ENCODE results near the gene ANKRD49. TPM values are rescaled to one million over a fixed set of nuclear protein-coding genes. Genes with fewer than 3 reads are reported as not detected.
A peak's percentile ranks its signal among the peaks of the same experiment; 100 is the strongest.

Gene ANKRD49
- total RNA-seq, 1 donor from 2014 or later: 6.0 TPM

DNA sequence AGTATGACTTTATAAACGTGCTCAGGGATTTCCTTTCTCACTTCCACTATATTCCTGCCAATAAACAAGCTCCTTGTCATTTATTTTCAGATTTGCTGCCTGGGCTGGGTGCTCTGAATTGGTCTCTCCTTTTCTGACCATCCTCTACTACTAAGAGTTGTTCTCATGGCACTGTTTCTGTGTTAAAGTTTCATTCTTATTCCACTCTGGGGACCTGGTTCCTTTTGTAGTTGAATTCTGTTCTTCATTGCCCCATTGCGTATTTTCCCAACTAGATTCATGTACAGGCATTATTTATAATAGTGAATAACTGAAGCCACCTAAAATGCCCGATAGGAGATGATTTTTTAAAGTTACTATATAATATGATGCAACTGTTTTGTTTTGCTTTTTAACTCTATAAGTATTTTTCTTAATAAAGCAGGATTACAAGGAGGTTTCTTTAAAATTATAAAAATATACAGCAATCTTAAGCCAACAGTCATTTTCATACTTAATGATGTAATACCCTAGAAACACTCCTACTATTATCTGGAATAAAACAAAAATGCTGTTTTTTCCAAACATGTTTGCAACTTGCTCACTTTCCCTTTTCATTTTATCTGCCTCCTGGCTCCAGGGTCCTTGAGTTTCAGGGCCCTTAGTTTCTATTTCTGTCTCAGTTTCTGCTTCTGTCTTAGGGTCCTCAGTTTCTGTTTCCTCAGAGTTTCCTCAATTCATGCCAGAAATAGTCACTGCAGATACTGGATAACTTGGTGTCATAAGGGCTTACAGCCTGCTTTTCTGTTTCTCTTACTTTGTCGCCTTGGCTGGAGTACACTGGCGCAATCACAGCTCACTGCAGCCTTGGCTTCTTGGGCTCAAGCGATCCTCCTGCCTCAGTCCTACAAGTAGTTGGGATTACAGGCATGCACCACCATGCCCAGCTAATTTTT is 40.2 kb downstream of the ANKRD49 start:
- DNase-seq: peak; percentile 42
- peak; percentile 76 for ATAC-seq
- intact Hi-C loops (cut with micrococcal nuclease): no loop called here

DNA sequence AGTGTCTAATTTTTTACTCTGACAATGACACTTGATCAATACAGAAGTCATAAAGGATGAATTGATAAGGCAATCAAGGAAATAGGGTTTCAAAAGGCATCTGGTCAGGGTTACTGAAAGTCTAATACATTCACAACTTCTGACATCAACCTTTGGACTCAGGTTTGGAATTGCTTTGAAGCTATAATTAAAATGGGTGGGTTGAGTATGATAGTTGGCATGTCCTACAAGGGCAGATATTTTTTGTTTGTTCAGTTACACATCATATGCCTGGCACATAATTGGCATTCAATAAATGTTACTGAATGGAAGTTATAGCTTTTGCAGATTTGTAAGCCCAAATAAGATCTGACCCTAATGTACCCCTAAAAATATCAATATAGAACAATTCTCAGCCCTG is 42.6 kb downstream of the ANKRD49 start:
- ATAC-seq (no peak), DNase-seq (no peak)
- intact Hi-C loops (cut with micrococcal nuclease): no loop called here

DNA sequence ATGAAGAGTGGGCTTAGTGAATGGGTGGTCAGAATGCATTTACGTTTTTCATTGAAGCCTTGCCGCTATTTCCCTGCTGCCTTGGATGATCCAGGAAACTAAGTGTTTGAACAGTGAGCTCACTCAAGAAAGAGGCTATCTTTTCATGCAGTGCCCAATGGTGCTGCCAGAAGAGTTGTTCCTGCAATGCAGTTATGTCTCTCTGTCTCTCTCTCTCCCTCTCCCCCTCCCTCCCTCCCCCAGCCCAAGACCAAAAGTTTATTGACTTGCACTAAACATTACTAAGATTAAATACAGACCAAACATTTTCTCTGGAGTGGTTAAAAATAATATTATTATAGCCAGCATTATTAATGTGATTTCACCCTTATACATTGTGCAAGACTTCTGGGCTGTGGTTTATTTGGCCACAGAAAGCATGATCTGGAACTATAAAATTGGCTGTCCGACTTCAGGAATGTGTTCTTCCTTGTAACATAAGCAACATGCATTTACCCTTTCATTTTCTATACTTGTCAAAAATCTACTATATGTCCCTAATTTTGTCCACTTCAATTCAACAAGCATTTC is 43.3 kb downstream of the ANKRD49 start:
- intact Hi-C loops (cut with micrococcal nuclease): no loop called here
- DNase-seq: no peak
- ATAC-seq: no peak

DNA sequence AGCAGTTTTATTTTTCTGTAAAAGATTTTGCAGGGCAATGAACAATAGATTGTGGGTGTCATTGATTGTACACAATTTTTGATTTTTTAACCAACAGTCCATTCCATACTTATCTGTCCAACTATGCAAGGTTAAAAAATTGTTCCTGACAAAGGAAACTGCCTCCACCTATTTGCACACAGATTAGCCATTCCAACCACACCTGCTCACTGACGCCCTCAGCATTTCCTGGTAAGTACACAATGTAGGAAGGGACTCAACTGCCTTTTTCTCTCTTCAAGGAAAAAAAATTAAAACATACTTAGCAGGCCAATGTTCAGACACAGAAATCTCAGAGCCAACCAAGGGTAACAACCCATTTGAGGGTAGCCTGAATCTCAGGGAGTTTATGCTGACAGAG is 45.6 kb downstream of the ANKRD49 start:
- ATAC-seq: no peak
- no peak for DNase-seq
- intact Hi-C loops (cut with micrococcal nuclease): no loop called here

GRCh38 chr11:94543695-94544645 is 50.2 kb downstream of the ANKRD49 start, which contains the start of gene FUT4:
Gene FUT4 (plus strand): TSS chr11:94543921. CDS start chr11:94544134, 213 bp downstream.
- ATAC-seq: peak; percentile 96
- intact Hi-C loops (cut with micrococcal nuclease): no loop called here
- DNase-seq: peak; percentile 93

DNA sequence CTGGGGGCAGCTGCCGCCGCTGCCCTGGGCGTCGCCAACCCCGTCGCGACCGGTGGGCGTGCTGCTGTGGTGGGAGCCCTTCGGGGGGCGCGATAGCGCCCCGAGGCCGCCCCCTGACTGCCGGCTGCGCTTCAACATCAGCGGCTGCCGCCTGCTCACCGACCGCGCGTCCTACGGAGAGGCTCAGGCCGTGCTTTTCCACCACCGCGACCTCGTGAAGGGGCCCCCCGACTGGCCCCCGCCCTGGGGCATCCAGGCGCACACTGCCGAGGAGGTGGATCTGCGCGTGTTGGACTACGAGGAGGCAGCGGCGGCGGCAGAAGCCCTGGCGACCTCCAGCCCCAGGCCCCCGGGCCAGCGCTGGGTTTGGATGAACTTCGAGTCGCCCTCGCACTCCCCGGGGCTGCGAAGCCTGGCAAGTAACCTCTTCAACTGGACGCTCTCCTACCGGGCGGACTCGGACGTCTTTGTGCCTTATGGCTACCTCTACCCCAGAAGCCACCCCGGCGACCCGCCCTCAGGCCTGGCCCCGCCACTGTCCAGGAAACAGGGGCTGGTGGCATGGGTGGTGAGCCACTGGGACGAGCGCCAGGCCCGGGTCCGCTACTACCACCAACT is 51.0 kb downstream of the ANKRD49 start:
- intact Hi-C loops (cut with micrococcal nuclease): no loop called here
- DNase-seq (peak; percentile 44), ATAC-seq (no peak)

GRCh38 chr11:94545264-94546161 is 51.7 kb downstream of the ANKRD49 start:
- no peak for ATAC-seq
- no peak for DNase-seq

DNA sequence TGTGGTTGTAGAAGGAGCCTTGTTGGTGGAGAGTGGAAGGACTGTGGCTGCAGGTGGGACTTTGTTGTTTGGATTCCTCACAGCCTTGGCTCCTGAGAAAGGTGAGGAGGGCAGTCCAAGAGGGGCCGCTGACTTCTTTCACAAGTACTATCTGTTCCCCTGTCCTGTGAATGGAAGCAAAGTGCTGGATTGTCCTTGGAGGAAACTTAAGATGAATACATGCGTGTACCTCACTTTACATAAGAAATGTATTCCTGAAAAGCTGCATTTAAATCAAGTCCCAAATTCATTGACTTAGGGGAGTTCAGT is 52.3 kb downstream of the ANKRD49 start:
- ATAC-seq (no peak), DNase-seq (no peak)
- intact Hi-C loops (cut with micrococcal nuclease): no loop called here

More at GRCh38 chr11:94545264-94546161, 51.7 kb downstream of the ANKRD49 start:
- intact Hi-C loops (cut with micrococcal nuclease): no loop called here

GRCh38 chr11:94546886-94547285 is 53.1 kb downstream of the ANKRD49 start:
- intact Hi-C loops (cut with micrococcal nuclease): no loop called here
- DNase-seq (no peak), ATAC-seq (no peak)

DNA sequence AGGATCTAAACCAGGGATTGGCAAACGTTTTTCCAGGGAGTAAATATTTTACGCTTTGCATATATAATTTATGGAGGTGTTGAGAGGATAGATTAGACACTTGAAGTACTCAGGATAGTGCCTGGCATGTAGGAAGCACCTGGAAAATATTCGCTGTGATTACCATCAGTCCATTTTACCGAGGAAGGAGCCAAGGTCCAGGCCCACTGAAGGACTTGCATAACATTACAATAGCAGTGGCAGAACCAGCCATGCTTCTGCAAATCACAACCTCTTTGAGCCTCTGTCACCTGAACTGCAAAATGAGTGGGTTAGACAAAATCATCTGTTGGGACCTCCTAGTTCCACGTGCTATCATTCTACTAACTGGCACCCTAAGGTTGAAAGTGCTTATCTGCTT is 55.4 kb downstream of the ANKRD49 start:
- no peak for ATAC-seq

More for the DNA sequence above, 55.4 kb downstream of the ANKRD49 start:
- intact Hi-C loops (cut with micrococcal nuclease): no loop called here
- DNase-seq: no peak

Small RNAs within 50 kb of the gene (microRNA-seq; reads per million reads assigned to microRNA genes)
- not detected for gene MIR548L (ENCODE audit: borderline number of aligned reads)

Other genes starting within 250 kb of the ANKRD49 start
- not detected for gene IZUMO1R, start 189.4 kb upstream of the ANKRD49 start, total RNA-seq
- 0.17 TPM for gene GPR83, start 92.6 kb upstream of the ANKRD49 start, total RNA-seq
- 7.4 TPM for gene MRE11, start 140 bp upstream of the ANKRD49 start, total RNA-seq
- gene C11orf97, start 18.5 kb downstream of the ANKRD49 start, total RNA-seq: not detected
- 1.4 TPM for gene FUT4, start 49.9 kb downstream of the ANKRD49 start, total RNA-seq
- gene PIWIL4, start 73.4 kb downstream of the ANKRD49 start, total RNA-seq: 0.92 TPM

All from left ventricle myocardium superior (tissue), 1 donor.